AG04450 (cell line): ENCODE measurements around the gene EPHB2. TPM values are rescaled to one million over a fixed set of nuclear protein-coding genes. Genes with fewer than 3 reads are reported as not detected.

Experiments
- CTCF ChIA-PET: fragments of 300-600, 350-600 bp; formaldehyde crosslinking; extraction: SDS; loops from one replicate; lab custom pipeline; 2022; ENCODE audit warnings: antibody characterized with exemption, inconsistent platforms; lab: Charles Lee
- POLR2A ChIA-PET: fragments of 350-600 bp; formaldehyde crosslinking; extraction: SDS; loops from one replicate; lab custom pipeline; 2021; ENCODE audit warnings: antibody characterized with exemption, inconsistent platforms; lab: Yijun Ruan, JAX
- DNase-seq: peaks from one replicate; pipeline ENCODE4 v3.0.0-alpha.2; 2011; ENCODE audit warnings: low read depth, low spot score
- H3K27ac ChIP-seq: one replicate; pipeline ENCODE4 v1.5.1; 2012; ENCODE audit warnings: low read depth, low read length, control low read depth
- H3K27me3 ChIP-seq: one replicate; pipeline ENCODE4 v1.6.0; 2012; ENCODE audit warnings: low read length; ENCODE audit not compliant: control insufficient read depth, insufficient read depth
- H3K4me3 ChIP-seq: 2 replicates; pipeline ENCODE4 v1.5.1; 2011; ENCODE audit warnings: mild to moderate bottlenecking, low read depth, low read length, control low read depth
- H3K9me3 ChIP-seq: 2 replicates; pipeline ENCODE4 v1.5.1; 2012; ENCODE audit warnings: low read length; ENCODE audit not compliant: control insufficient read depth, insufficient read depth
- CTCF ChIP-seq: IDR thresholded peaks from 2 replicates; pipeline ENCODE4 v1.5.1; 2011; ENCODE audit warnings: low read depth, low read length, control low read depth, inconsistent platforms
- polyA plus RNA-seq: library from polyadenylated mRNA; depleted of rRNA; stranded (reverse); fragments of >200 nt; gene quantifications from 2 replicates; pipeline ENCODE4 v1.2.3, GENCODE V29; 2011

The EPHB2 gene
- polyA plus RNA-seq, 1 experiment = 30.9 TPM

- DNase-seq = no peak
- ChIA-PET CTCF (no interaction called here), POLR2A (no interaction called here)
- H3K27me3 ChIP-seq = no peaks in the 10 kb centered on the region
- H3K4me3 ChIP-seq = no peak overlapping the region
- no peaks in the 10 kb centered on the region for H3K9me3 ChIP-seq
- no peak overlapping the region for H3K27ac ChIP-seq
- TF ChIP-seq CTCF = no peak
Measured at GRCh38 chr1:22767852-22768251, 57.2 kb downstream of the EPHB2 start.

GRCh38 chr1:22769932-22770331 is 59.3 kb downstream of the EPHB2 start:
- Histone ChIP-seq H3K4me3 (no peak overlapping the region), H3K27me3 (no peaks in the 10 kb centered on the region), H3K9me3 (no peaks in the 10 kb centered on the region), H3K27ac (no peak overlapping the region)
- TF ChIP-seq CTCF = no peak
- no peak for DNase-seq
- ChIA-PET POLR2A (no interaction called here), CTCF (interaction anchor here (0.8 kb wide), 1 partner anchor 92 kb away, joined by 3 read pairs; no protein-coding TSS in a partner anchor)

GRCh38 chr1:22772014-22772413 is 61.4 kb downstream of the EPHB2 start:
- H3K4me3 ChIP-seq = no peak overlapping the region
- no peaks in the 10 kb centered on the region for H3K27me3 ChIP-seq
- no peak for DNase-seq
- no peak overlapping the region for H3K27ac ChIP-seq
- no peaks in the 10 kb centered on the region for H3K9me3 ChIP-seq
- POLR2A ChIA-PET = no interaction called here
- CTCF ChIA-PET = no interaction called here
- no peak for TF ChIP-seq CTCF

- H3K27ac ChIP-seq = no peak overlapping the region
- no peaks in the 10 kb centered on the region for H3K27me3 ChIP-seq
- H3K9me3 ChIP-seq = no peaks in the 10 kb centered on the region
- no peak overlapping the region for H3K4me3 ChIP-seq
- ChIA-PET CTCF (interaction anchor here (1.0 to 1.4 kb wide), 3 partner anchors 69 to 87 kb away, joined by 3 read pairs; no protein-coding TSS in a partner anchor), POLR2A (no interaction called here)
- TF ChIP-seq CTCF = no peak
- no peak for DNase-seq
Measured at GRCh38 chr1:22773981-22774832, 63.6 kb downstream of the EPHB2 start.

- H3K4me3 ChIP-seq = no peak overlapping the region
- no peak for DNase-seq
- no peaks in the 10 kb centered on the region for H3K27me3 ChIP-seq
- no peak for TF ChIP-seq CTCF
- no peak overlapping the region for H3K27ac ChIP-seq
- POLR2A ChIA-PET = no interaction called here
- no peaks in the 10 kb centered on the region for H3K9me3 ChIP-seq
- CTCF ChIA-PET = interaction anchor here (1.0 to 1.4 kb wide), 3 partner anchors 70 to 87 kb away, joined by 3 read pairs; no protein-coding TSS in a partner anchor
Measured at GRCh38 chr1:22774833-22775182, 64.2 kb downstream of the EPHB2 start.
